GM18951 (cell line): ENCODE data around the gene NDUFB3.

ENCODE experiments used
- POLR2A ChIP-seq: IDR thresholded peaks from 4 replicates; pipeline ENCODE4 v1.6.1; 2011; ENCODE audit warnings: mild to moderate bottlenecking; ENCODE audit not compliant: insufficient read length, insufficient read depth; ENCODE audit errors: extremely low read depth
- in situ Hi-C: fragments of 300-500 bp; cut with MboI; formaldehyde crosslinking; loops from one replicate; pipeline ENCODE4 v1.12.0; 2022; ENCODE audit warnings: low sequenced_read_pairs, mixed read lengths, inconsistent platforms; ENCODE audit not compliant: unreplicated experiment

NDUFB3 gene

DNA sequence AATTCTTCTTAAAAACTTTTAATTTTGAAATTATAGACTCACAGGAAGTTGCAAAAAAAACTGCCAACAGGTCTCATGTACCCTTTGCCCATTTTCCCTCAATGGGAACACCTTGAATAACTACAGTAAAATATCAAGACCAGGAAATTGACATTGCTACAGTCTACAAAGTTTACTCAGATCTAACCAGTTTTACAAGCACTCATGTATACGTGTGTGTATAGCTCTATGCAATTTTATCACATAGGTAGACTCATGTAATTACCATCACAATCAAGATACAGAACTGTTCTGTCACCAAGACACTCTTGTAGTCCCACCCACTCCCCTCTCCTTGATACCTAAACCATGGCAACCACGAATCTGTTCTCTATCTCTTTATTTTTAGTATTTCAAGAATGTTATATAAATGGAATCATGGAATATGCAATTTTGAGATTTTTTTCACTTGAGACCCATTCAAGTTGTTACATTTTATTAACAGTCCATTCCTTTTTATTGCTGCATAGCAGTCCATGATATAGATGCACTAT, 6.9 kb upstream of the NDUFB3 start:
- TF ChIP-seq POLR2A: no peak
- in situ Hi-C loops: no loop called here

- in situ Hi-C loops: loop anchor here (10.0 kb wide), 1 partner anchor 166 kb away; no protein-coding TSS in a partner anchor
- TF ChIP-seq POLR2A: no peak
Measured at GRCh38 chr2:201070948-201071478, 788 bp upstream of the NDUFB3 start.

DNA sequence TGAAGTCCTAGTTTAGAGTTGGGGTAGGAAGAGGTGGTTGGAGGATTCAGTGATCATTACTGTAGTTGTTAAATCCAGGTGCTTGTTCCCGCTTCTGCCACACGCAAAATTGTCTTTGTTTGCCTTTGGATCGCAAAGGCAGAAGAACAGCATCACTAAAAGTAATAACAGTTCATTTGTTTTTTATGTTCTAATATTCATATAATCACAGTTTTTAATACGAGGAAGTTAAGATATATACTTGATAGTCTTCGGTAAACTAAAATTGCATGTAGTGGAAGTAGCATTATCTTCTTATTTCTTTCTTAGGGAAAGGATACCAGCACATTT, 365 bp downstream of the NDUFB3 start:
- no peak for TF ChIP-seq POLR2A
- in situ Hi-C loops: loop anchor here (10.0 kb wide), 1 partner anchor 167 kb away; no protein-coding TSS in a partner anchor

DNA sequence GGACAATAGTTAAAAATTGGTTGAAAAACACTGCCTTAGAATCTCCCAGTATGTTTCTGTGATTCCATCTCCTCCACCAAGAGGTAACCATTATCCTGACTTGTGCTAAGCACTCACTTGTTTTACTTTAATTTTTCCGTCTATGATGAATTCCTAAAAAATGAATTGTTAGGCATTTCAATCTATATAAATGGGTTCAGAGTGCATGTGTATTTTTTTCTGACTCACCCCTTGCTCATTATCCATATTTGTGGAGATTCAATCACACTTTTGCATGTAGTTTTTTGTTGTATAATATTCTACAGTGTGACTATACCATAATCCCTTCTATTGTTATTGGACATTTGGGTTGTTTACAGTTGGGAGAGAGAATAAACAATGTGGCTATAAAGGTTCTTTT, 1.3 kb downstream of the NDUFB3 start:
- in situ Hi-C loops: loop anchor here (10.0 kb wide), 1 partner anchor 168 kb away; no protein-coding TSS in a partner anchor
- TF ChIP-seq POLR2A: no peak

GRCh38 chr2:201074996-201075395, 3.2 kb downstream of the NDUFB3 start:
- in situ Hi-C loops: loop anchor here (10.0 kb wide), 1 partner anchor 170 kb away; no protein-coding TSS in a partner anchor
- no peak for TF ChIP-seq POLR2A

- TF ChIP-seq POLR2A: no peak
- in situ Hi-C loops: no loop called here
Measured at GRCh38 chr2:201084863-201085262, 13.1 kb downstream of the NDUFB3 start.

DNA sequence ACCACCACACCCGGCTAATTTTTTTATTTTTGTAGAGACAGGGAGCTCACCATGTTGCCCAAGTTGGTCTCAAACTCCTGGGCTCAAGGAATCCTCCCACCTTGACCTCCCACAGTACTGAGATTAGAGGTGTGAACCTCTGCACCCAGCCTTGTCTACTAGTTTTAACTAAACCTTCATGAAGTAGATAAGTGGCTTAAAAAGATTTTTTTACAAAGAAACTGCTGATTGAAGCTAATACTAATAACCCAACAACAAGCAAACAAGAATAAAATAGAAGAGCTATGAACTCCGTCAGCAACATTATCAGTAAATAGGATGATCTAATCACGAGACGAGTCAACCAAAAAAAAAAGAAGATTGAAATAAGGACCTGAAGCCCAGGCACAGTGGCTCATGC, 18.8 kb downstream of the NDUFB3 start:
- no peak for TF ChIP-seq POLR2A
- in situ Hi-C loops: no loop called here

GRCh38 chr2:201093573-201093972, 21.8 kb downstream of the NDUFB3 start:
- no peak for TF ChIP-seq POLR2A
- in situ Hi-C loops: no loop called here

GRCh38 chr2:201100497-201100896, 28.7 kb downstream of the NDUFB3 start:
- in situ Hi-C loops: no loop called here
- no peak for TF ChIP-seq POLR2A

DNA sequence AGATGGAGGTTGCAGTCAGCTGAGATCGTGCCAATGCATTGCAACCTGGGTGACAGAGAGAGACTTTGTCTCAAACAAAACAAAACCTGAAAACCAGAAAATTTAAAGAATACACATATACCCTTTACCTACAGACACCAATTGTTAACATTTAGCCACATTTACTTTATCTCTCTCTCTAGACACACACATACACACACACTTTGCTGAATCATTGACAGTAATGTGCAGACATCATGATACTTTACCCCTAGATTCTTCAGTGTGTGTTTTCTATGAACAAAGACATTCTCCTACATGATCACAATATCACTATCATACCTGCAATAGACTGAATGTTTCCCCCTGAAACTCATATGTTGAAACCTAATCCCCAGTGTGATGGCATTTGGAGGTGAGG, 34.0 kb downstream of the NDUFB3 start:
- in situ Hi-C loops: no loop called here
- TF ChIP-seq POLR2A: no peak

- no peak for TF ChIP-seq POLR2A
- in situ Hi-C loops: no loop called here
Measured at GRCh38 chr2:201107624-201108023, 35.8 kb downstream of the NDUFB3 start.

DNA sequence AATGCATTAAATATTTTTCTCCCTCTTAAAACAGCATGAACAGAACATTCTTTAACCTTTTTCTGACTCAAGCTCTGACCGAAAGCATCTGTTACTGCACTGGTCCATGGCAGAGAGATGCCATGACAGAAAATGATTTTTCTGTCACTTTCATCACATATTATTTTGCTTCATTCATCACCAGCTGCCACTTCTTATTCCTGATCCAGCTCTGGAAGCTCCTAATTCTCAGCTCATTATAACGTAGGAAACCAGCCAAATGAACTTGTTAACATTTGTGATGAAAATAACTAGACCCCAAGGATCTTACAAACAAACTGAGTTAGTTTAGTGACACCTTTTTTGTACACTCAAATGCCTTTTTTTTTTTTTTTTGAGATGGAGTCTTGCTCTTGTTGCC, 36.5 kb downstream of the NDUFB3 start:
- in situ Hi-C loops: no loop called here
- no peak for TF ChIP-seq POLR2A

DNA sequence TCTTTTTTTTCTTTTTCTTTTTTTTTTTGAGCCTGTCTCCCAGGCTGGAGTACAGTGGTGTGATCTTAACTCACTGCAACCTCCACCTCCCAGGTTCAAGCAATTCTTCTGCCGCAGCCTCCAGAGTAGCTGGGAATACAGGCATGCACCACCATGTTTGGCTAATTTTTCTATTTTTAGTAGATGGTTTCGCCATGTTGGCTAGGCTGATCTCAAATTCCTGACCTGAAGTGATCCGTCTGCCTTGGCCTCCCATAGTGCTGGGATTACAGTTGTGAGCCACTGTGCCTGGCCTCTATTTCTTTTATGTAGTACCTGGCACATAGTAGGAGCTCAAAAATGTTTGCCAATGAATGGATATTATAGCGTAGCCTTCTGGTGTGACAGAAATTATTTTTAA, 37.4 kb downstream of the NDUFB3 start:
- in situ Hi-C loops: no loop called here

GRCh38 chr2:201110615-201111014, 38.8 kb downstream of the NDUFB3 start:
- in situ Hi-C loops: no loop called here
- no peak for TF ChIP-seq POLR2A

More for the DNA sequence above, 37.4 kb downstream of the NDUFB3 start:
- no peak for TF ChIP-seq POLR2A
